CD4-positive, alpha-beta memory T cell (primary cell): ENCODE measurements around the gene UBE2G2. TPM values are rescaled to one million over a fixed set of nuclear protein-coding genes. Genes with fewer than 3 reads are reported as not detected.
A peak's percentile ranks its signal among the peaks of the same experiment; 100 is the strongest.

ENCODE experiments used
- CTCF ChIA-PET: fragments of 350-600 bp; sonication (Branson Sonifier 250); formaldehyde crosslinking; loops from one replicate; lab custom pipeline; 2021; ENCODE audit warnings: inconsistent platforms; ENCODE audit not compliant: partially characterized antibody; lab: Charles Lee
- POLR2A ChIA-PET: fragments of 350-600 bp; sonication (Branson Sonifier 250); formaldehyde crosslinking; loops from one replicate; lab custom pipeline; 2021; ENCODE audit not compliant: partially characterized antibody; lab: Charles Lee
- DNase-seq, 5 donors: peaks; one replicate each; pipeline versions ENCODE4 v3.0.0 to v3.0.0-alpha.2; 2020 to 2022; ENCODE audit warnings: mixed read lengths in 1 of 5
- H3K27ac ChIP-seq: one replicate; pipeline ENCODE4 v1.7.0; 2013; ENCODE audit warnings: low read depth, low read length
- H3K27me3 ChIP-seq: 2 replicates; pipeline ENCODE4 v1.7.0; 2013; ENCODE audit warnings: mild to moderate bottlenecking, low read length, moderate library complexity; ENCODE audit not compliant: insufficient read depth
- H3K36me3 ChIP-seq: 2 replicates; pipeline ENCODE4 v1.7.0; 2013; ENCODE audit warnings: mild to moderate bottlenecking, low read length, moderate library complexity; ENCODE audit not compliant: insufficient read depth
- H3K4me1 ChIP-seq: 2 replicates; pipeline ENCODE4 v1.7.0; 2013; ENCODE audit warnings: mild to moderate bottlenecking, low read length, moderate library complexity; ENCODE audit not compliant: insufficient read depth
- H3K4me3 ChIP-seq, 2 donors: one replicate each; pipeline ENCODE4 v1.7.0; 2013; ENCODE audit warnings: low read length in 2 of 2, mild to moderate bottlenecking in 1 of 2
- H3K9me3 ChIP-seq, 2 donors: one replicate each; pipeline ENCODE4 v1.7.0; 2013; ENCODE audit warnings: low read length in 2 of 2, control low read depth in 1 of 2; ENCODE audit not compliant: control insufficient read depth in 1 of 2
- H3K27ac Mint-ChIP-seq, 7 donors: one replicate each; pipeline ENCODE4 v1.8.0; 2020 to 2021; ENCODE audit warnings: mixed read lengths in 7 of 7, mild to moderate bottlenecking in 6 of 7, inconsistent platforms in 3 of 7, moderate library complexity in 3 of 7
- H3K27me3 Mint-ChIP-seq, 2 donors: one replicate each; pipeline ENCODE4 v1.8.0; 2020 to 2021; ENCODE audit warnings: mixed read lengths in 2 of 2
- H3K36me3 Mint-ChIP-seq, 2 donors: one replicate each; pipeline ENCODE4 v1.8.0; 2020 to 2021; ENCODE audit warnings: mixed read lengths in 2 of 2, inconsistent platforms in 1 of 2, mild to moderate bottlenecking in 1 of 2
- H3K4me1 Mint-ChIP-seq, 4 donors: one replicate each; pipeline ENCODE4 v1.8.0; 2020 to 2021; ENCODE audit warnings: mixed read lengths in 4 of 4, mild to moderate bottlenecking in 1 of 4
- H3K4me3 Mint-ChIP-seq, 8 donors: one replicate each; pipeline ENCODE4 v1.8.0; 2020 to 2021; ENCODE audit warnings: mixed read lengths in 8 of 8, mild to moderate bottlenecking in 7 of 8, moderate library complexity in 6 of 8, inconsistent platforms in 3 of 8
- H3K9me3 Mint-ChIP-seq, 8 donors: one replicate each; pipeline ENCODE4 v1.8.0; 2020 to 2021; ENCODE audit warnings: mixed read lengths in 8 of 8, mild to moderate bottlenecking in 5 of 8, inconsistent platforms in 3 of 8, moderate library complexity in 1 of 8
- intact Hi-C: fragments of 100-400 bp; cut with micrococcal nuclease; formaldehyde crosslinking; loops from one replicate; pipeline ENCODE4 v1.15.1; 2023
- polyA plus RNA-seq, 2 donors: library from polyadenylated mRNA; unstranded; fragments of 300-500 nt; fragmentation: Illumina TruSeq; gene quantifications; one replicate each; pipeline ENCODE4 v1.2.3, GENCODE V29; 2021
- total RNA-seq, 2 experiments: library from RNA; stranded (reverse); gene quantifications; one replicate each; pipeline ENCODE4 v1.2.3, GENCODE V29; 2021

UBE2G2 gene
- total and polyA plus RNA-seq, 4 experiments from 2014 or later = 51.8 to 131 (median 95.4) TPM

GRCh38 chr21:44815225-44815624 lies 13.6 kb upstream of the UBE2G2 start:
- Mint-ChIP-seq H3K27me3 (no peaks in the 10 kb centered on the region), H3K27ac (peak overlapping the region in 1 of 7 donors; percentile 42), H3K4me1 (peaks cover 7 to 54% (median 22%) of the 10 kb centered on the region in 4 donors), H3K4me3 (peak overlapping the region in 2 of 8 donors; percentile 36 to 51), H3K9me3 (peaks cover 0 to 7% (median 0%) of the 10 kb centered on the region in 8 donors), H3K36me3 (peaks cover 12 to 16% of the 10 kb centered on the region in 2 donors)
- Histone ChIP-seq H3K27me3 (no peaks in the 10 kb centered on the region), H3K4me3 (no peak overlapping the region), H3K4me1 (peaks cover 16% of the 10 kb centered on the region), H3K9me3 (no peaks in the 10 kb centered on the region), H3K36me3 (peaks cover 5% of the 10 kb centered on the region), H3K27ac (no peak overlapping the region)
- CTCF ChIA-PET = interaction anchor here (4.6 kb wide), 1 partner anchor 15 kb away, joined by 25 read pairs; the partner anchor contains the start of gene UBE2G2
- intact Hi-C loops = loop anchor here (10.0 kb wide), 2 partner anchors 480 to 830 kb away; partner anchors contain the start of genes CFAP410 and PCBP3
- POLR2A ChIA-PET = interaction anchor here (1.0 to 1.9 kb wide), 5 partner anchors 10 to 57 kb away, joined by 3 to 7 read pairs (median 3); partner anchors contain the start of gene UBE2G2
- no peak for DNase-seq

GRCh38 chr21:44814498-44815023 lies 12.9 kb upstream of the UBE2G2 start:
- H3K36me3 ChIP-seq = peaks cover 11% of the 10 kb centered on the region
- H3K4me1 Mint-ChIP-seq = peaks cover 7 to 51% (median 22%) of the 10 kb centered on the region in 4 donors
- H3K36me3 Mint-ChIP-seq = peaks cover 17 to 20% of the 10 kb centered on the region in 2 donors
- ChIA-PET POLR2A (interaction anchor here (1.0 to 1.9 kb wide), 4 partner anchors 9 to 58 kb away, joined by 3 to 7 read pairs (median 4); partner anchors contain the start of gene UBE2G2), CTCF (interaction anchor here (4.6 kb wide), 1 partner anchor 14 kb away, joined by 25 read pairs; the partner anchor contains the start of gene UBE2G2)
- DNase-seq = no peak
- no peaks in the 10 kb centered on the region for H3K9me3 Mint-ChIP-seq
- intact Hi-C loops = loop anchor here (10.0 kb wide), 2 partner anchors 480 to 830 kb away; partner anchors contain the start of genes CFAP410 and PCBP3
- H3K27ac Mint-ChIP-seq = peak overlapping the region in 1 of 7 donors; percentile 42
- peaks cover 16% of the 10 kb centered on the region for H3K4me1 ChIP-seq
- H3K4me3 Mint-ChIP-seq = peak overlapping the region in 1 of 8 donors; percentile 15
- H3K27ac ChIP-seq = no peak overlapping the region
- no peaks in the 10 kb centered on the region for H3K9me3 ChIP-seq
- H3K27me3 ChIP-seq = no peaks in the 10 kb centered on the region
- no peak overlapping the region for H3K4me3 ChIP-seq
- no peaks in the 10 kb centered on the region for H3K27me3 Mint-ChIP-seq

DNA sequence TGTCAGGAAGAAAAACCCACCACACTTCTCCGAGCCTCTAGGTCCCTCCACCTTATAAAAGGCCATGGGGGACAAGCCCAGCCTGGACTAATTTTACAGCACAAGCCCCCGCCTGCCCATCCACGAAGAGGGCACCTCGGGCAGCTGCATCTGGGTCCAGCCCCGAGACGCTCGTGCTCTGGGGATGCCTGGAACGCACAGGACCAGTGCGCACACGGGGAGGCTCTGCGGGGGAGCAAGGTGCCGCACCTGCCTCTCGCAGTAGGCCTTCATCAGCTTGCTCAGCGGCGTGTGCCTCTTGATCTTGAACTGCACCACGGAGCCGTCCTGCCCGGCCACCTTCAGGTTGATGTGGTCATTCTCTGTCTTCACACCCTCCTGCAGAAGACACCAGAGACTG lies 12.1 kb upstream of the UBE2G2 start:
- H3K27ac ChIP-seq = no peak overlapping the region
- no peaks in the 10 kb centered on the region for H3K9me3 ChIP-seq
- H3K36me3 Mint-ChIP-seq = peaks cover 24 to 27% of the 10 kb centered on the region in 2 donors
- no peaks in the 10 kb centered on the region for H3K9me3 Mint-ChIP-seq
- no peak for DNase-seq
- H3K4me3 ChIP-seq = no peak overlapping the region
- peaks cover 7 to 45% (median 22%) of the 10 kb centered on the region in 4 donors for H3K4me1 Mint-ChIP-seq
- H3K4me1 ChIP-seq = peaks cover 12% of the 10 kb centered on the region
- no peaks in the 10 kb centered on the region for H3K27me3 ChIP-seq
- intact Hi-C loops = loop anchor here (10.0 kb wide), 2 partner anchors 479 to 831 kb away; partner anchors contain the start of genes CFAP410 and PCBP3
- POLR2A ChIA-PET = no interaction called here
- H3K27ac Mint-ChIP-seq = peak overlapping the region in 1 of 7 donors; percentile 42
- CTCF ChIA-PET = interaction anchor here (4.6 kb wide), 1 partner anchor 13 kb away, joined by 25 read pairs; the partner anchor contains the start of gene UBE2G2
- peaks cover 11% of the 10 kb centered on the region for H3K36me3 ChIP-seq
- H3K27me3 Mint-ChIP-seq = no peaks in the 10 kb centered on the region
- H3K4me3 Mint-ChIP-seq = no peak overlapping the region

- intact Hi-C loops = loop anchor here (10.0 kb wide), 2 partner anchors 478 to 832 kb away; partner anchors contain the start of genes CFAP410 and PCBP3
- Histone ChIP-seq H3K9me3 (no peaks in the 10 kb centered on the region), H3K27ac (no peak overlapping the region), H3K4me3 (no peak overlapping the region), H3K27me3 (no peaks in the 10 kb centered on the region), H3K4me1 (peaks cover 10% of the 10 kb centered on the region), H3K36me3 (peaks cover 11% of the 10 kb centered on the region)
- H3K4me3 Mint-ChIP-seq = no peak overlapping the region
- CTCF ChIA-PET = interaction anchor here (4.6 kb wide), 1 partner anchor 13 kb away, joined by 25 read pairs; the partner anchor contains the start of gene UBE2G2
- POLR2A ChIA-PET = interaction anchor here (1.2 to 1.6 kb wide), 2 partner anchors 12 to 60 kb away, joined by 4 to 7 read pairs; partner anchors contain the start of genes PTTG1IP and UBE2G2
- H3K27me3 Mint-ChIP-seq = no peaks in the 10 kb centered on the region
- DNase-seq = no peak
- H3K27ac Mint-ChIP-seq = peak overlapping the region in 1 of 7 donors; percentile 81
- H3K36me3 Mint-ChIP-seq = peaks cover 24 to 27% of the 10 kb centered on the region in 2 donors
- H3K4me1 Mint-ChIP-seq = peaks cover 7 to 45% (median 22%) of the 10 kb centered on the region in 4 donors
- H3K9me3 Mint-ChIP-seq = no peaks in the 10 kb centered on the region
These were observed 11.5 kb upstream of the UBE2G2 start for GRCh38 chr21:44813149-44813548.

GRCh38 chr21:44812640-44813039 lies 11.0 kb upstream of the UBE2G2 start:
- intact Hi-C loops = loop anchor here (10.0 kb wide), 2 partner anchors 478 to 832 kb away; partner anchors contain the start of genes CFAP410 and PCBP3
- H3K27ac ChIP-seq = no peak overlapping the region

DNA sequence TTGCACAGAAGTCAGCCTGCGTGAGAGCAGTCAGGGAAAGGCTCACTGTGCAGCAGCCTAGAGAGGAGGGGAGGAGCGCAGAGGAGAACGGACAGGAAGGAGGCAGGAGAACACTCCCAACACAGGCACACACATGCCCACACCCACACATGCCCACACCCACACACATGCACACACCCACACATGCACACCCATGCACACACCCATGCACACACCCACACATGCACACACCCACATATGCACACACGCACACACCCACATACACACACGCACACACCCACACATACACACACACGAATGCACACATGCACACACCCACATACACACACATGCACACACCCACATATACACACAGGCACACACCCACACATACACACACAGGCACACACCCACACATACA lies 9.2 kb upstream of the UBE2G2 start:
- no peaks in the 10 kb centered on the region for H3K4me1 ChIP-seq
- peaks cover 24% of the 10 kb centered on the region for H3K36me3 ChIP-seq
- H3K36me3 Mint-ChIP-seq = peaks cover 39 to 41% of the 10 kb centered on the region in 2 donors
- CTCF ChIA-PET = no interaction called here
- H3K9me3 Mint-ChIP-seq = no peaks in the 10 kb centered on the region
- POLR2A ChIA-PET = no interaction called here
- H3K4me1 Mint-ChIP-seq = peaks cover 8 to 38% (median 13%) of the 10 kb centered on the region in 4 donors
- no peaks in the 10 kb centered on the region for H3K9me3 ChIP-seq
- H3K27ac ChIP-seq = no peak overlapping the region
- peak overlapping the region in 3 of 7 donors; percentile 50 to 56 (median 54) for H3K27ac Mint-ChIP-seq
- intact Hi-C loops = loop anchor here (10.0 kb wide), 2 partner anchors 476 to 834 kb away; partner anchors contain the start of genes CFAP410 and PCBP3
- DNase-seq = no peak
- no peaks in the 10 kb centered on the region for H3K27me3 Mint-ChIP-seq
- H3K4me3 ChIP-seq = no peak overlapping the region
- no peak overlapping the region for H3K4me3 Mint-ChIP-seq
- no peaks in the 10 kb centered on the region for H3K27me3 ChIP-seq

More at GRCh38 chr21:44812640-44813039, 11.0 kb upstream of the UBE2G2 start:
- Mint-ChIP-seq H3K9me3 (no peaks in the 10 kb centered on the region), H3K36me3 (peaks cover 24 to 28% of the 10 kb centered on the region in 2 donors), H3K27ac (peak overlapping the region in 2 of 7 donors; percentile 37 to 81), H3K4me3 (no peak overlapping the region), H3K4me1 (peaks cover 7 to 45% (median 22%) of the 10 kb centered on the region in 4 donors), H3K27me3 (no peaks in the 10 kb centered on the region)
- Histone ChIP-seq H3K9me3 (no peaks in the 10 kb centered on the region), H3K36me3 (peaks cover 11% of the 10 kb centered on the region), H3K4me3 (no peak overlapping the region), H3K27me3 (no peaks in the 10 kb centered on the region), H3K4me1 (peaks cover 10% of the 10 kb centered on the region)
- POLR2A ChIA-PET = interaction anchor here (0.6 to 1.6 kb wide), 4 partner anchors 11 to 100 kb away, joined by 3 to 7 read pairs (median 4); partner anchors contain the start of genes PTTG1IP and UBE2G2
- no peak for DNase-seq
- CTCF ChIA-PET = interaction anchor here (4.6 kb wide), 1 partner anchor 12 kb away, joined by 25 read pairs; the partner anchor contains the start of gene UBE2G2
